IMR-90 (cell line): ENCODE measurements around the gene NBPF1. TPM values are rescaled to one million over a fixed set of nuclear protein-coding genes. Genes with fewer than 3 reads are reported as not detected.

Source experiments
- ATAC-seq: fragments of 200-7000 bp; cut with Tn5 transposase; 2 replicates; pipeline ENCODE4 v1.9.1; 2020; ENCODE audit warnings: low read depth, mild to moderate bottlenecking, moderate library complexity
- BruUV-seq: library from RNA; stranded (reverse); fragments of 400-500 nt; replicated peaks from 2 replicates; lab custom pipeline; 2021; lab: Mats Ljungman, UMichigan
- CTCF ChIA-PET: fragments of 300-600 bp; formaldehyde crosslinking; extraction: SDS; loops from one replicate; lab custom pipeline; 2021; ENCODE audit warnings: antibody characterized with exemption; lab: Yijun Ruan, JAX
- POLR2A ChIA-PET: fragments of 300-600 bp; sonication (Branson Sonifier 250); formaldehyde crosslinking; loops from one replicate; lab custom pipeline; 2022; ENCODE audit warnings: antibody characterized with exemption; ENCODE audit not compliant: unreplicated experiment; lab: Charles Lee
- DNase-seq: peaks from one replicate; pipeline ENCODE4 v3.0.0; 2013
- H2AFZ ChIP-seq: replicated peaks from 2 replicates; pipeline ENCODE3; 2013; ENCODE audit warnings: low read length, mild to moderate bottlenecking; ENCODE audit not compliant: poor library complexity
- H2AK5ac ChIP-seq: 2 replicates; pipeline ENCODE4 v1.6.1; 2013; ENCODE audit warnings: low read depth, low read length, inconsistent platforms
- H2AK9ac ChIP-seq: replicated peaks from 2 replicates; pipeline ENCODE3; 2013; ENCODE audit warnings: mild to moderate bottlenecking, low read depth, low read length, moderate library complexity; ENCODE audit not compliant: poor library complexity
- H2BK120ac ChIP-seq: 2 replicates; pipeline ENCODE4 v1.6.1; 2013; ENCODE audit warnings: low read depth, low read length, inconsistent platforms
- H2BK15ac ChIP-seq: 3 replicates; pipeline ENCODE4 v1.6.1; 2013; ENCODE audit warnings: low read depth, low read length, inconsistent platforms
- H2BK20ac ChIP-seq: 2 replicates; pipeline ENCODE4 v1.6.1; 2013; ENCODE audit warnings: low read depth, mild to moderate bottlenecking, inconsistent platforms, low read length, moderate library complexity
- H2BK5ac ChIP-seq: 2 replicates; pipeline ENCODE4 v1.6.1; 2013; ENCODE audit warnings: mild to moderate bottlenecking, low read depth, low read length, inconsistent platforms; ENCODE audit not compliant: poor library complexity, severe bottlenecking
- H3K14ac ChIP-seq: replicated peaks from 2 replicates; pipeline ENCODE4 v1.6.1; 2013; ENCODE audit warnings: low read depth, low read length, inconsistent platforms
- H3K18ac ChIP-seq: 2 replicates; pipeline ENCODE4 v1.6.1; 2013; ENCODE audit warnings: low read depth, low read length, control low read depth
- H3K23ac ChIP-seq: 2 replicates; pipeline ENCODE4 v1.6.1; 2013; ENCODE audit warnings: low read depth, low read length, inconsistent platforms
- H3K27ac ChIP-seq: 2 replicates; pipeline ENCODE4 v1.5.1; 2013; ENCODE audit warnings: mild to moderate bottlenecking, control low read depth, low read length; ENCODE audit not compliant: insufficient read depth
- H3K27me3 ChIP-seq: 2 replicates; pipeline ENCODE4 v1.6.1; 2013; ENCODE audit warnings: low read length; ENCODE audit not compliant: control insufficient read depth, insufficient read depth
- H3K36me3 ChIP-seq: 2 replicates; pipeline ENCODE4 v1.6.1; 2013; ENCODE audit warnings: low read length, mixed read lengths; ENCODE audit not compliant: control insufficient read depth, insufficient read depth
- H3K4ac ChIP-seq: 2 replicates; pipeline ENCODE4 v1.6.1; 2013; ENCODE audit warnings: low read depth, low read length, inconsistent platforms
- H3K4me1 ChIP-seq: 2 replicates; pipeline ENCODE4 v1.6.1; 2013; ENCODE audit warnings: low read length, mixed read lengths; ENCODE audit not compliant: control insufficient read depth, insufficient read depth
- H3K4me2 ChIP-seq: 2 replicates; pipeline ENCODE4 v1.6.1; 2013; ENCODE audit warnings: low read depth, mild to moderate bottlenecking, control low read depth, low read length, moderate library complexity
- H3K4me3 ChIP-seq: 2 replicates; pipeline ENCODE4 v1.5.1; 2013; ENCODE audit warnings: low read depth, mild to moderate bottlenecking, control low read depth, low read length, moderate library complexity; ENCODE audit not compliant: insufficient read depth
- H3K56ac ChIP-seq: 2 replicates; pipeline ENCODE4 v1.6.1; 2013; ENCODE audit warnings: low read length, inconsistent platforms; ENCODE audit not compliant: insufficient read depth; ENCODE audit errors: extremely low read depth
- H3K79me1 ChIP-seq, 2 experiments: 2 replicates each; pipeline ENCODE4 v1.6.1; 2013; ENCODE audit warnings: low read length in 2 of 2, inconsistent platforms in 1 of 2, low read depth in 1 of 2
- H3K9ac ChIP-seq: 2 replicates; pipeline ENCODE4 v1.6.1; 2013; ENCODE audit warnings: low read depth, low read length, control low read depth
- H3K9me1 ChIP-seq: 2 replicates; pipeline ENCODE4 v1.6.1; 2013; ENCODE audit warnings: low read length, inconsistent platforms; ENCODE audit not compliant: insufficient read depth
- H3K9me3 ChIP-seq: 2 replicates; pipeline ENCODE4 v1.6.1; 2013; ENCODE audit warnings: low read length; ENCODE audit not compliant: control insufficient read depth, insufficient read depth
- H4K20me1 ChIP-seq: 2 replicates; pipeline ENCODE4 v1.6.1; 2013; ENCODE audit warnings: low read length, inconsistent platforms; ENCODE audit not compliant: insufficient read depth
- H4K5ac ChIP-seq: 2 replicates; pipeline ENCODE4 v1.6.1; 2013; ENCODE audit warnings: mild to moderate bottlenecking, low read depth, low read length, control low read depth
- H4K8ac ChIP-seq, 2 experiments: 2 replicates each; pipeline ENCODE4 v1.6.1; 2013; ENCODE audit warnings: low read depth in 2 of 2, low read length in 2 of 2, control low read depth in 1 of 2, inconsistent platforms in 1 of 2
- H4K91ac ChIP-seq: 2 replicates; pipeline ENCODE4 v1.6.1; 2013; ENCODE audit warnings: low read depth, low read length, inconsistent platforms; ENCODE audit not compliant: insufficient read depth
- BHLHE40 ChIP-seq: fragments of 150-350 bp; IDR thresholded peaks from 2 replicates; pipeline ENCODE4 v1.6.1; 2016; ENCODE audit warnings: mild to moderate bottlenecking, low read depth, low read length
- CEBPB ChIP-seq: IDR thresholded peaks from 2 replicates; pipeline ENCODE4 v1.6.1; 2012; ENCODE audit warnings: low read depth, low read length, improper control_type of control experiment
- CHD1 ChIP-seq: IDR thresholded peaks from 2 replicates; pipeline ENCODE4 v1.6.1; 2012; ENCODE audit warnings: low read depth, low read length, improper control_type of control experiment
- FOS ChIP-seq: fragments of 150-350 bp; IDR thresholded peaks from 2 replicates; pipeline ENCODE4 v1.6.1; 2016; ENCODE audit warnings: low read depth, low read length
- MAFK ChIP-seq: IDR thresholded peaks from 2 replicates; pipeline ENCODE4 v1.6.1; 2012; ENCODE audit warnings: low read depth, low read length, improper control_type of control experiment
- MAZ ChIP-seq: IDR thresholded peaks from 2 replicates; pipeline ENCODE4 v1.6.1; 2012; ENCODE audit warnings: low read depth, mild to moderate bottlenecking, low read length, improper control_type of control experiment, moderate library complexity, borderline replicate concordance
- MXI1 ChIP-seq: IDR thresholded peaks from 2 replicates; pipeline ENCODE4 v1.6.1; 2012; ENCODE audit warnings: low read depth, mild to moderate bottlenecking, low read length, moderate library complexity, borderline replicate concordance
- NFE2L2 ChIP-seq: fragments of 150-350 bp; IDR thresholded peaks from 2 replicates; pipeline ENCODE4 v1.6.1; 2016; ENCODE audit warnings: low read depth, mild to moderate bottlenecking, low read length
- POLR2A ChIP-seq: IDR thresholded peaks from 2 replicates; pipeline ENCODE4 v1.6.1; 2012; ENCODE audit warnings: mild to moderate bottlenecking, low read depth, low read length
- RAD21 ChIP-seq: IDR thresholded peaks from 2 replicates; pipeline ENCODE4 v1.6.1; 2012; ENCODE audit warnings: low read length, improper control_type of control experiment
- RCOR1 ChIP-seq: IDR thresholded peaks from 2 replicates; pipeline ENCODE4 v1.6.1; 2012; ENCODE audit warnings: mild to moderate bottlenecking, low read length, improper control_type of control experiment; ENCODE audit not compliant: insufficient replicate concordance
- RFX5 ChIP-seq: IDR thresholded peaks from 2 replicates; pipeline ENCODE4 v1.8.0; 2012; ENCODE audit warnings: low read depth, mild to moderate bottlenecking, low read length, moderate library complexity
- SMC3 ChIP-seq: fragments of 150-350 bp; IDR thresholded peaks from 2 replicates; pipeline ENCODE4 v1.6.1; 2016; ENCODE audit warnings: low read depth, mild to moderate bottlenecking, antibody characterized with exemption, low read length, moderate library complexity
- WGBS, 2 experiments: methylation state at CpG; one replicate each; pipeline versions ENCODE4 v1.1.5 to v1.1.7; 2013; ENCODE audit warnings: missing lambda C conversion rate in 2 of 2; ENCODE audit not compliant: insufficient read length in 1 of 2; ENCODE audit errors: extremely low coverage in 2 of 2; 5-methylcytosine and 5-hydroxymethylcytosine counted together
- dilution Hi-C: fragments of 300-500 bp; cut with HindIII; formaldehyde crosslinking; loops from one replicate; pipeline ENCODE4 v1.14.3; 2018; ENCODE audit warnings: low sequenced_read_pairs; ENCODE audit not compliant: unreplicated experiment
- in situ Hi-C: fragments of 300-500 bp; cut with MboI; formaldehyde crosslinking; loops from 3 replicates; pipeline ENCODE4 v1.14.3; 2019; ENCODE audit warnings: low sequenced_read_pairs, inconsistent platforms, mixed read lengths
- intact Hi-C: fragments of 100-400 bp; cut with micrococcal nuclease; formaldehyde crosslinking; loops from 2 replicates; pipeline ENCODE4 v1.10.0; 2022
- polyA plus RNA-seq, 3 experiments: library from polyadenylated mRNA; depleted of rRNA; stranded (reverse); fragments of >200 nt; gene quantifications; 2 replicates each; pipeline ENCODE4 v1.2.3, GENCODE V29; 2012; ENCODE audit warnings: low replicate concordance in 1 of 3
- total RNA-seq: library from RNA; depleted of rRNA; stranded (reverse); fragments of >200 nt; gene quantifications from 2 replicates; pipeline ENCODE4 v1.2.3, GENCODE V29; 2012
- TF ChIP-seq, protein P1 (sequence below): fragments of 150-350 bp; IDR thresholded peaks from 2 replicates; pipeline ENCODE4 v1.6.1; 2017; ENCODE audit warnings: mild to moderate bottlenecking, antibody characterized with exemption, low read length, low read depth
- TF ChIP-seq, protein P2 (sequence below): conservative IDR thresholded peaks from 2 replicates; pipeline ENCODE4 v1.5.1; 2012; ENCODE audit warnings: mild to moderate bottlenecking, low read depth, low read length, improper control_type of control experiment
- TF ChIP-seq, protein P3 (sequence below): fragments of 150-350 bp; IDR thresholded peaks from 2 replicates; pipeline ENCODE4 v1.6.1; 2016; ENCODE audit warnings: low read depth, mild to moderate bottlenecking, low read length, moderate library complexity, borderline replicate concordance

The NBPF1 gene
- total and polyA plus RNA-seq, 2 of the 4 experiments (the other 2 are of a cell fraction) = 18.8 to 25.3 TPM

GRCh38 chr1:16607433-16607851 lies 5.9 kb downstream of the NBPF1 start:
- H3K23ac ChIP-seq = no peak overlapping the region
- H4K5ac ChIP-seq = no peak overlapping the region
- no peak overlapping the region for H2BK120ac ChIP-seq
- CTCF ChIA-PET = interaction anchor here (1.4 kb wide), 1 partner anchor 11 kb away, joined by 3 read pairs; no protein-coding TSS in a partner anchor
- H3K9ac ChIP-seq = no peak overlapping the region
- H3K36me3 ChIP-seq = peaks cover 21% of the 10 kb centered on the region
- no peak overlapping the region for H2AK9ac ChIP-seq
- dilution Hi-C loops = no loop called here
- no peak overlapping the region for H3K4me2 ChIP-seq
- DNase-seq (no peak), ATAC-seq (no peak)
- H2BK20ac ChIP-seq = no peak overlapping the region
- no peak overlapping the region for H3K4me3 ChIP-seq
- POLR2A ChIA-PET = no interaction called here
- no peak overlapping the region for H3K18ac ChIP-seq
- H3K27ac ChIP-seq = no peak overlapping the region
- H3K27me3 ChIP-seq = no peaks in the 10 kb centered on the region
- in situ Hi-C loops = loop anchor here (25.0 kb wide), 1 partner anchor 430 kb away; no protein-coding TSS in a partner anchor
- no peak overlapping the region for H3K56ac ChIP-seq
- TF ChIP-seq MAZ = no peak
- no peak for TF ChIP-seq CEBPB
- TF ChIP-seq RAD21 = no peak
- no peak for TF ChIP-seq BHLHE40
- TF ChIP-seq FOS = no peak
- TF ChIP-seq, protein P1, sequence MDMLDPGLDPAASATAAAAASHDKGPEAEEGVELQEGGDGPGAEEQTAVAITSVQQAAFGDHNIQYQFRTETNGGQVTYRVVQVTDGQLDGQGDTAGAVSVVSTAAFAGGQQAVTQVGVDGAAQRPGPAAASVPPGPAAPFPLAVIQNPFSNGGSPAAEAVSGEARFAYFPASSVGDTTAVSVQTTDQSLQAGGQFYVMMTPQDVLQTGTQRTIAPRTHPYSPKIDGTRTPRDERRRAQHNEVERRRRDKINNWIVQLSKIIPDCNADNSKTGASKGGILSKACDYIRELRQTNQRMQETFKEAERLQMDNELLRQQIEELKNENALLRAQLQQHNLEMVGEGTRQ = no peak
- no peak for TF ChIP-seq MXI1
- no peak for TF ChIP-seq POLR2A
- no peak for TF ChIP-seq NFE2L2
- TF ChIP-seq MAFK = no peak
- no peak for TF ChIP-seq SMC3
- no peak for TF ChIP-seq RFX5
- TF ChIP-seq CHD1 = no peak
- TF ChIP-seq, protein P2, sequence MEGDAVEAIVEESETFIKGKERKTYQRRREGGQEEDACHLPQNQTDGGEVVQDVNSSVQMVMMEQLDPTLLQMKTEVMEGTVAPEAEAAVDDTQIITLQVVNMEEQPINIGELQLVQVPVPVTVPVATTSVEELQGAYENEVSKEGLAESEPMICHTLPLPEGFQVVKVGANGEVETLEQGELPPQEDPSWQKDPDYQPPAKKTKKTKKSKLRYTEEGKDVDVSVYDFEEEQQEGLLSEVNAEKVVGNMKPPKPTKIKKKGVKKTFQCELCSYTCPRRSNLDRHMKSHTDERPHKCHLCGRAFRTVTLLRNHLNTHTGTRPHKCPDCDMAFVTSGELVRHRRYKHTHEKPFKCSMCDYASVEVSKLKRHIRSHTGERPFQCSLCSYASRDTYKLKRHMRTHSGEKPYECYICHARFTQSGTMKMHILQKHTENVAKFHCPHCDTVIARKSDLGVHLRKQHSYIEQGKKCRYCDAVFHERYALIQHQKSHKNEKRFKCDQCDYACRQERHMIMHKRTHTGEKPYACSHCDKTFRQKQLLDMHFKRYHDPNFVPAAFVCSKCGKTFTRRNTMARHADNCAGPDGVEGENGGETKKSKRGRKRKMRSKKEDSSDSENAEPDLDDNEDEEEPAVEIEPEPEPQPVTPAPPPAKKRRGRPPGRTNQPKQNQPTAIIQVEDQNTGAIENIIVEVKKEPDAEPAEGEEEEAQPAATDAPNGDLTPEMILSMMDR = no peak
- TF ChIP-seq RCOR1 = no peak
- TF ChIP-seq, protein P3, sequence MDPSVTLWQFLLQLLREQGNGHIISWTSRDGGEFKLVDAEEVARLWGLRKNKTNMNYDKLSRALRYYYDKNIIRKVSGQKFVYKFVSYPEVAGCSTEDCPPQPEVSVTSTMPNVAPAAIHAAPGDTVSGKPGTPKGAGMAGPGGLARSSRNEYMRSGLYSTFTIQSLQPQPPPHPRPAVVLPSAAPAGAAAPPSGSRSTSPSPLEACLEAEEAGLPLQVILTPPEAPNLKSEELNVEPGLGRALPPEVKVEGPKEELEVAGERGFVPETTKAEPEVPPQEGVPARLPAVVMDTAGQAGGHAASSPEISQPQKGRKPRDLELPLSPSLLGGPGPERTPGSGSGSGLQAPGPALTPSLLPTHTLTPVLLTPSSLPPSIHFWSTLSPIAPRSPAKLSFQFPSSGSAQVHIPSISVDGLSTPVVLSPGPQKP = no peak
- peaks cover 17% of the 10 kb centered on the region for H3K4me1 ChIP-seq
- peaks cover 3% of the 10 kb centered on the region; the same call in 1 of the 2 replicates for H4K20me1 ChIP-seq
- H2BK15ac ChIP-seq = no peak overlapping the region
- H3K9me1 ChIP-seq = peaks cover 28% of the 10 kb centered on the region
- BruUV-seq = no TSS peak
- H4K8ac ChIP-seq = no peak overlapping the region
- intact Hi-C loops = no loop called here
- H2BK5ac ChIP-seq = no peak overlapping the region
- WGBS, 2 experiments = 93% methylated on average over 2 of the region's 2 CpGs; no CpG with 5 or more reads in 1 of the 2 experiments
- no peak overlapping the region for H3K14ac ChIP-seq
- no peak overlapping the region for H2AK5ac ChIP-seq
- no peak overlapping the region for H2AFZ ChIP-seq
- H3K9me3 ChIP-seq = no peaks in the 10 kb centered on the region
- H3K79me1 ChIP-seq = peaks cover 40 to 57% of the 10 kb centered on the region in 2 experiments
- H4K91ac ChIP-seq = no peak overlapping the region
- no peak overlapping the region for H3K4ac ChIP-seq
